Activated naive CD4-positive, alpha-beta T cell (primary cell): ENCODE data around the gene CGNL1.

Experiments used
- DNase-seq, 4 experiments: peaks; one replicate each; lab custom pipeline; 2025; lab: John Stamatoyannopoulos, UW

CGNL1 gene

DNA sequence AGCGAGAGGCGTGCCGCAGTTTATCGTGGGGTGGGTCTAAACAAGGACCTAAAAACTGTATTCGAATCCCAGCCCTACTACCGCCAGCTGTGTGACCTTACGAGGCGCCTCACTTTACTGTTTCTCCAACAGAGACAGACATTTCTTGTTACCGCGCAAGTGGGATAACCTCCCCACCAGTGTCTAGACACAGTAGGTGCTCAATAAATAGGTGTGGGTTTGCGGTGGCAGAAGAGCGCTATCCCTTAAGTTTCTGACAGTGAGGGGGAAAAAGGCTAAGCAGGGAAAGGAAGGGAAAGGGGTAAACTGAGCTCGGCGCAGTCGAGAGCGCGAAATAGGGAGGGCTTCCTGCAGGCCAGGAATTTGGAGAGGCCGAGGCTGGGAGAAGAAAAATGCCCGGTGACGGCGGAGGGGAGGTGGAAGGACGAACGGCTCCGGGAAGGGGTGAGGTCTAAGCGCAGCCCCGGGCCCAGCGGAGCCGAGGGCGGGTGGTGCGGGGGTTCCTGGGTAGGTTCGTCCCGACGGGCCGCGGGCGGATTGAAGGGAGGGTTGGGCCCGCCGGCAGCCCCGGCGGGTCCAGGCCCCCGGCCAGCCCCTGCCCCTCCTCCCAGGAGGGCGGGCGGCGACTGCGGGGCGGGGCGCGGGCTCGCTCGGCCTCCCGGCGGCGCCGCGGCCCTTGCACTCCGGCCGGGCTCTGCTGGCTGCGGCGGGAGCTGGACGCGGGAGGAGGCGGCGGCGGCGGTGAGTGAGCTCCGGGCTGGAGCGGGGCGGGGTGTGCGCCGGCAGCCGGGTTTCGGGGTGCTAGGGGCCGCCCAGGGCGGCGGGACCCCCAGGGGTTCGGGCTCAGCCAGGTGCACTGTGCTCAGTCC is at the start of gene CGNL1:
Gene CGNL1 (plus strand): TSS at position 679 of the 869 bp plus-strand sequence. CDS start 61,495 bp downstream, outside the sequence.
- no peak for DNase-seq

GRCh38 chr15:57327985-57328471 is 48.3 kb upstream of the CGNL1 start:
- DNase-seq, result no peak

- no peak for DNase-seq
Observed at GRCh38 chr15:57328479-57328878, 47.8 kb upstream of the CGNL1 start.

DNA sequence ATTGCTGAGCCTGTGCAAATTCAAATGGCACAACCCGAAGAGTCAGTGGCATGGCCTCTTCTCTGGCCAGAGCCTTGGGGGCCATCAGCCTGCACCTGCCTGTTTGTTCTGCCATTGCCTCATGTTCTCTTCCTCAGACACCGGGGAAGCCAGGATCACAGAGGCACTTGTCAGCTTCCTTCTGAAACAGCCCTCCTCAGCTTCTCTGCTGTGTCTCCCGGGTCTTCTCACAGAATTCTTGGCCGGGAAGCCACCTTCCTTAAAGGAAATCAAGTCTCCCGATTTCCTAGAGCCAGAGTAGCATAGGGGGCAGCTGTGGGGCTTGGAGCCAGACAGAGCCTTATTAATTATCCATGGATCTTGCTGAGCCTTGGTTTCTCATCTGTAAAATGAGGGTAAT is 47.4 kb upstream of the CGNL1 start:
- DNase-seq, result no peak

- no peak for DNase-seq
Observed at GRCh38 chr15:57329582-57330367, 46.5 kb upstream of the CGNL1 start.

DNA sequence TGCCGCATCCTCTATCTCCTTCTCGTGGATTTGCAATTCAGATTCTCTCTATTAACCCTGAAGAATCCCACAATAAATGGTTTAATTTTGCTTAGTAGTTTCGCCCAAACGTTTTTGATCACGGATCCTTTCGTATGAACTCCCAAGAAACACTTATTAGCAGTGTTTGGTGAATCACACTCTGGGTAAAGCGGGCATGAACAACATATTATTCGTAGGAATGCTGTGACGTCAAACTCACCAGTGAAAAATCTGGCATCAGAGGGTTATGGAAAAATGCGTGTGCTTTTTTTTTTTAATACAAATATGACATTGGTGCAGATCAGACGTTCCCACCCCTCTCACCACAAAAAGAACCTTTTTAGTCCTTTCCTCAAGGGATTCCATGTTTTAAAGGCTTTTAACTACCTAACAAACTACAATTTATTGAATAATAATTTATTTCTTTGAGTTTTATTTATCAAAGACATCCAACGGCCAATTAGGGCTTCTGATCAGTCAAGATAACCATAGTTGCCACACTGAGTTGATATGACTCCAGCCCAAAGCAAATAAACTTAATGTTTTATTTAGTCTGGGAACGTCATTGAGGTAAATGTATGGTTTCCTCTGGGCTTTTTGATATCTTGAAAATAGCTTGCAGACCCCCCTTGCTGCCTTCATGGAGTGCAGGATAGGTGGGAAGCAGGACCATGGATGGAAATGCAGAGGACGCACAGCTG is 45.5 kb upstream of the CGNL1 start:
- no peak for DNase-seq

- no peak for DNase-seq
Observed at GRCh38 chr15:57332326-57332725, 44.0 kb upstream of the CGNL1 start.

- DNase-seq, result no peak
Observed at GRCh38 chr15:57333487-57333886, 42.8 kb upstream of the CGNL1 start.

DNA sequence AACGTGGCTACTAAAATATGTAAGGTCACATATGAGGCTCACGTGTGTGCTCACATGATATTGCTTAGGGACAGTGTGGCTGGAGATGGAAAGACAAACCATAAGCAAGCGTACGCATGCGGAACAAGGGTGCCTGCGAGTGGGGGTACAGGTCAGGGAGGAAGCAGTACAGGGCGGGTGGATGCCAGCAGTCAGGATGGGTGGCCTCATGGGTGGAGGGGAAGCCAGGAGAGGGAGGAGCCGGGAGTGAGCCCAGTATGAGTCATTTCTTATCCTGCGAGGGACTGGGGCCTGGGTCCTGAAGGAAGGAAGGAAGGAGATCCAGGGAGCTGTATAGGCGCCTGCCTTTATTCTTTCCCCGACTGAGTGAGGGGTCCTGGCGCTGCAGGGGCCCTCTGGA is 42.0 kb upstream of the CGNL1 start:
- DNase-seq, result no peak

GRCh38 chr15:57335293-57335715 is 41.0 kb upstream of the CGNL1 start:
- no peak for DNase-seq

GRCh38 chr15:57335719-57336118 is 40.6 kb upstream of the CGNL1 start:
- DNase-seq, result no peak

DNA sequence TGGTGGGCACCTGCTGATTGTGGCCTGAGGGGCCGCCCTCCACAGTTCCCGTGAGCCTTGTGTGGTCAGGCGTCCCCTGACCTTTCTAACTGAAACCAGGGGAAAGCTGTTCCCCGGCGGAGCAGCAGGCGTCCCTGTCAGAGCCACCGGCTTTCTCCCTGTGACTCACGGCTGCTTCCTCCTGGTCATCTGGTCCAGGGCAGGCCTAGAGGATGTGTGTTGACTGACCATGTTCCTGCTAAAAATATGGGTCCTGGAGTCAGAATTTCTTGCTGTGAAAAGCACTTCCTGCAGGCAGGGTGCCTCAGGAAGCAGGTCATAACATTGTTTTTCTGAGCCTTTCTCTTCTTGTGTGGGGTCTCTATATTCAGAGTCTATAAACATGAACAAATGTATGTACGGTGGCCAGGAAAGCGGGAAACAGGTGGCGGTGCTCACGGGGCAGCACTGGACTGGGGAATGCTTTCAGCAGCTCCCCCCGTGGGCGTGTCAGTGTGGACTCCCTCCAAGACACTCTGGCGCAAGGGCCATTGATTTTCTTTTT is 38.4 kb upstream of the CGNL1 start:
- DNase-seq, result no peak

DNA sequence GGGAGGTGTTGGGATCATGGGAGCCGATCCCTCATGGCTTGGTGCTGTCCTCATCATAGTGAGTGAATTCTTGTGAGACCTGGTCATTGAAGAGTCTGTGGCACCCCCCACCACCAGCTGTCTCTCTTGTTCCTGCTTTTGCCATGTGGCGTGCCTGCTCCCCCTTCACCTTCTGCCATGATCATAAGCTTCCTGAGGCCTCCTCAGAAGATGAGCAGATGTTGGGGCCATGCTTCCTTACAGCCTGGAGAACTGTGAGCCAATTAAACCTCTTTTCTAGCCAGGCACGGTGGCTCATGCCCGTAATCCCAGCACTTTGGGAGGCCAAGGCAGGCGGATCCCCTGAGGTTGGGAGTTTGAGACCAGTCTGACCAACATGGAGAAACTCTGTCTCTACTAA is 37.0 kb upstream of the CGNL1 start:
- DNase-seq, result no peak

GRCh38 chr15:57340682-57341259 is 35.5 kb upstream of the CGNL1 start:
- DNase-seq, result no peak

GRCh38 chr15:57343048-57343447 is 33.3 kb upstream of the CGNL1 start:
- DNase-seq, result no peak

DNA sequence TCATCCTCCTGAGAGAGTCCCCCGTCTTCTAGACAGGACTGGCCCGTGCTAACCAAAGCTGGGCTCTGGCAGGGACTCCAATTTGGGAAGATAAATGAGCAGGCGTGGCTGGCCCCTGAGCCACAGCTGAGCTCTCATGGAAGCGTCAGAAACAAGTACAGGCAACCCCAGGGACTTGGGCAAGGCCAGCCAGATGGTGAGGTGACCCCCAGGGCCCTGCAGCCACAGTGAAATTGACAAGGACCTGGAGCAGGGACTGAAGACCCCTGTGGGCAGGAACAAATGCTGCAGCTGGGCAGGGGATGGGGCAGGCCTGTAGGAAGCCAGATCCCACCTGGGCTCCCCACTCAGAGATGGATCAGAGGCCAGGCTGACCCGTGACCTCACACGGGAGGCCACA is 32.8 kb upstream of the CGNL1 start:
- no peak for DNase-seq

DNA sequence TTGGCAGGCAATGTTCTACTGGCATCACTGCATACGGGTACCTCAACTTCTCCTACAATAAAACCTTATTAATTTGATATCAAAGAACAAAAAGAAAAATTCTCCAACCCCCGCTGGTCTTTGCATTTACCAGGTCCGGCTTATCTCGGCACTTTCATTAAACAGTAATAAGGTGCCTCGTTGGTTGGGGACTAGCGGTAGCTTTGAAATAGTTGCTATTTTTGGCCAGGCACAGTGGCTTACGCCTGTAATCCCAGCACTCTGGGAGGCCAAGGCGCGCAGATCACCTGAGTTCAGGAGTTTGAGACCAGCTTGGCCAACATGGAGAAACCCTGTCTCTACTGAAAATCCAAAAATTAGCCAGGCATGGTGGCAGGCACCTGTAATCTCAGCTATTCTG is 32.0 kb upstream of the CGNL1 start:
- no peak for DNase-seq

- no peak for DNase-seq
Observed at GRCh38 chr15:57345584-57345983, 30.7 kb upstream of the CGNL1 start.

- no peak for DNase-seq
Observed at GRCh38 chr15:57348081-57348480, 28.2 kb upstream of the CGNL1 start.

GRCh38 chr15:57352535-57353316 is 23.6 kb upstream of the CGNL1 start:
- no peak for DNase-seq

- no peak for DNase-seq
Observed at GRCh38 chr15:57353317-57353804, 22.9 kb upstream of the CGNL1 start.
